Measurements from ENCODE around the gene PTPRO. TPM values are rescaled to one million over a fixed set of nuclear protein-coding genes. Genes with fewer than 3 reads are reported as not detected.

PTPRO gene
- total and polyA plus RNA-seq, 4 donors: 0.31 to 3.3 (median 1.1) TPM

- 80% methylated on average over 4 of the region's 4 CpGs for WGBS
- Histone ChIP-seq H3K36me3 (ENCODE audit: control insufficient read depth in 4 of 4, insufficient read depth in 3 of 4, low read depth in 1 of 4, low read length in 3 of 4) (no peaks in the 10 kb centered on the region), H3K9ac (ENCODE audit: low read depth in 1 of 2, low read length in 2 of 2) (no peak overlapping the region), H3K4me1 (ENCODE audit: control insufficient read depth in 4 of 4, insufficient read depth in 4 of 4, low read length in 3 of 4) (no peaks in the 10 kb centered on the region), H3K4me3 (ENCODE audit: low read depth in 1 of 3, low read length in 3 of 3) (no peak overlapping the region), H3K27ac (ENCODE audit: low read depth in 1 of 2, low read length in 2 of 2) (no peak overlapping the region), H3K27me3 (ENCODE audit: control insufficient read depth in 4 of 4, insufficient read depth in 4 of 4, low read length in 3 of 4) (no peaks in the 10 kb centered on the region), H3K9me3 (ENCODE audit: control insufficient read depth in 4 of 4, low read length in 3 of 4) (no peaks in the 10 kb centered on the region)
- DNase-seq (ENCODE audit: low spot score): no peak
- TF ChIP-seq RAD21 (IDR thresholded peaks at IDR 0.05) (no peak), NR2F2 (IDR thresholded peaks at IDR 0.05) (no peak), TAF1 (conservative IDR thresholded peaks at IDR 0.05) (no peak), RXRA (IDR thresholded peaks at IDR 0.05) (no peak), HNF4G (IDR thresholded peaks at IDR 0.05) (no peak), FOXA1 (IDR thresholded peaks at IDR 0.05) (no peak)
Measured at GRCh38 chr12:15536446-15536845, 214.1 kb downstream of the PTPRO start.

GRCh38 chr12:15538881-15539280 is 216.6 kb downstream of the PTPRO start:
- WGBS: 94% methylated on average over 1 of the region's 1 CpG
- Histone ChIP-seq H3K27ac (ENCODE audit: low read depth in 1 of 2, low read length in 2 of 2) (no peak overlapping the region), H3K27me3 (ENCODE audit: control insufficient read depth in 4 of 4, insufficient read depth in 4 of 4, low read length in 3 of 4) (no peaks in the 10 kb centered on the region), H3K36me3 (ENCODE audit: control insufficient read depth in 4 of 4, insufficient read depth in 3 of 4, low read depth in 1 of 4, low read length in 3 of 4) (no peaks in the 10 kb centered on the region), H3K9me3 (ENCODE audit: control insufficient read depth in 4 of 4, low read length in 3 of 4) (no peaks in the 10 kb centered on the region), H3K4me3 (ENCODE audit: low read depth in 1 of 3, low read length in 3 of 3) (no peak overlapping the region), H3K9ac (ENCODE audit: low read depth in 1 of 2, low read length in 2 of 2) (no peak overlapping the region), H3K4me1 (ENCODE audit: control insufficient read depth in 4 of 4, insufficient read depth in 4 of 4, low read length in 3 of 4) (no peaks in the 10 kb centered on the region)
- TF ChIP-seq REST (IDR thresholded peaks at IDR 0.05) (no peak), MAX (IDR thresholded peaks at IDR 0.05) (no peak), EGR1 (IDR thresholded peaks at IDR 0.05; ENCODE audit: low read depth in 2 of 2) (no peak), YY1 (IDR thresholded peaks at IDR 0.05) (no peak), GABPA (IDR thresholded peaks at IDR 0.05 in 1 of 2, conservative IDR thresholded peaks at IDR 0.05 in 1 of 2) (no peak), RAD21 (IDR thresholded peaks at IDR 0.05) (no peak), CTCF (IDR thresholded peaks at IDR 0.05; ENCODE audit: low read depth, low read length, missing input control) (no peak), HNF4G (IDR thresholded peaks at IDR 0.05) (no peak), HNF4A (conservative IDR thresholded peaks at IDR 0.05) (no peak), NR2F2 (IDR thresholded peaks at IDR 0.05) (no peak)
- DNase-seq (ENCODE audit: low spot score): no peak

- Histone ChIP-seq H3K4me1 (ENCODE audit: control insufficient read depth in 4 of 4, insufficient read depth in 4 of 4, low read length in 3 of 4) (no peaks in the 10 kb centered on the region), H3K9ac (ENCODE audit: low read depth in 1 of 2, low read length in 2 of 2) (no peak overlapping the region), H3K9me3 (ENCODE audit: control insufficient read depth in 4 of 4, low read length in 3 of 4) (no peaks in the 10 kb centered on the region), H3K27ac (ENCODE audit: low read depth in 1 of 2, low read length in 2 of 2) (no peak overlapping the region), H3K4me3 (ENCODE audit: low read depth in 1 of 3, low read length in 3 of 3) (no peak overlapping the region), H3K27me3 (ENCODE audit: control insufficient read depth in 4 of 4, insufficient read depth in 4 of 4, low read length in 3 of 4) (no peaks in the 10 kb centered on the region), H3K36me3 (ENCODE audit: control insufficient read depth in 4 of 4, insufficient read depth in 3 of 4, low read depth in 1 of 4, low read length in 3 of 4) (no peaks in the 10 kb centered on the region)
- 83% methylated on average over 2 of the region's 2 CpGs for WGBS
- DNase-seq (ENCODE audit: low spot score): no peak
- TF ChIP-seq JUND (IDR thresholded peaks at IDR 0.05) (no peak), HNF4G (IDR thresholded peaks at IDR 0.05) (no peak), MAX (IDR thresholded peaks at IDR 0.05) (no peak), TAF1 (conservative IDR thresholded peaks at IDR 0.05) (no peak), EGR1 (IDR thresholded peaks at IDR 0.05; ENCODE audit: low read depth in 2 of 2) (no peak), ATF3 (IDR thresholded peaks at IDR 0.05) (no peak), FOXA1 (IDR thresholded peaks at IDR 0.05) (no peak), CTCF (IDR thresholded peaks at IDR 0.05; ENCODE audit: low read depth, low read length, missing input control) (no peak), ZBTB33 (IDR thresholded peaks at IDR 0.05) (no peak)
Measured at GRCh38 chr12:15540005-15540404, 217.7 kb downstream of the PTPRO start.

Data from liver (tissue), 9 donors.